ENCODE measurements around the gene SLC6A4.

The SLC6A4 gene

DNA sequence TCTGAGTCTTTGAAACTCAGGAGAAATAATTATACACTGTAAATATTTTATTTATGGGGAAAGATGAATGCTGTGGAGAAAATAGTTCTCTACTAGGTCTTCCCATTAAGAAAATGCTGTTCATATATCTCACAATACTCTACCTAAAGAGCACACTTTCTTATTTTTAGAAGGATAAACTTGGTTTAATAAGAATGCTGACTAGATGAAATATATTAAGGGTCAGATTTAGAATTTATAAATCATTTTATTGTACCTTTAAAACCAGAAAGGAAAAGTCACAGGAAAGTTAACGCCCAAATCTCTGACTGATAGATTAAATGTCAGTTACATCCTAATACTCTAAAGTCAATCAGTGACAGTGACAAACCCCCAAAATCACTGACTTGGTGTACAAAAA is 48.7 kb downstream of the SLC6A4 start:
- no peak overlapping the region for H3K18ac ChIP-seq (ENCODE audit: low read length)
- H3K4ac ChIP-seq (ENCODE audit: low read depth, low read length) = no peak overlapping the region
- H3K4me2 ChIP-seq (ENCODE audit: low read length) = no peak overlapping the region
- H3K27ac ChIP-seq (ENCODE audit: low read depth, low read length) = no peak overlapping the region
- no peaks in the 10 kb centered on the region for H3K27me3 ChIP-seq (ENCODE audit: insufficient read depth, low read length, poor library complexity)
- H4K8ac ChIP-seq (ENCODE audit: low read depth, low read length) = no peak overlapping the region
- DNase-seq = no peak
- no peak overlapping the region for H3K4me3 ChIP-seq (ENCODE audit: low read length)
- no peak overlapping the region for H3K56ac ChIP-seq (ENCODE audit: low read length)
- no peaks in the 10 kb centered on the region for H3K4me1 ChIP-seq (ENCODE audit: control insufficient read depth, low read depth, low read length)
- peaks cover 3% of the 10 kb centered on the region for H3K36me3 ChIP-seq (ENCODE audit: control insufficient read depth, insufficient read depth, low read length)
- no peak overlapping the region for H2AK5ac ChIP-seq (ENCODE audit: low read length)
- no peaks in the 10 kb centered on the region for H3K79me2 ChIP-seq (ENCODE audit: control insufficient read depth, insufficient read depth, low read length)
- no peak overlapping the region for H2BK120ac ChIP-seq (ENCODE audit: low read depth, low read length)
- no peak overlapping the region for H2BK5ac ChIP-seq (ENCODE audit: low read length)
- H3K9ac ChIP-seq (ENCODE audit: low read length) = no peak overlapping the region
- WGBS (ENCODE audit: extremely low coverage, insufficient coverage, low lambda C conversion rate) = no CpG with 5 or more reads among the region's 1 CpG
- no peak overlapping the region for H3K23ac ChIP-seq (ENCODE audit: low read length)
- no peak overlapping the region for H4K5ac ChIP-seq (ENCODE audit: low read length)
- H2BK15ac ChIP-seq (replicated peaks; ENCODE audit: low read depth) = no peak overlapping the region
- no peaks in the 10 kb centered on the region for H3K79me1 ChIP-seq (ENCODE audit: low read length)

DNA sequence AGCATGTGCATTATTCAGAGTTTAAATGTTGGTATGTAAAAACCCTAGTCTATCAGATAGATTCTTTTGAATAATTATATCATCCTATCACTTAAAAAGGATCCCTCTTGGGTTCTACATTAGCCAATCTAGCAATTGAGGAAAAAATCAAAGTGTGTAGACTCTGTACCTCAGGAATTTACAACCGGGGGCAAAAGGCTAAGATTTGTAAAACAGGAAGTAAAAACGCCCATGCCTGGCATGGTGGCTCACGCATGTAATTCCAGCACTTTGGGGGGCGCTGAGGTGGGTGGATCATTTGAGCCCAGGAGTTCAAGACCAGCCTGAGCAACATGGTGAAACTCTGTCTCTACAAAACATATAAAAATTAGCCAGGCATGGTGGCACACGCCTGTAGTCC is 58.6 kb downstream of the SLC6A4 start:
- Histone ChIP-seq H2BK15ac (replicated peaks; ENCODE audit: low read depth) (no peak overlapping the region), H3K23ac (ENCODE audit: low read length) (no peak overlapping the region), H3K4me3 (ENCODE audit: low read length) (no peak overlapping the region), H2AK5ac (ENCODE audit: low read length) (no peak overlapping the region), H3K36me3 (ENCODE audit: control insufficient read depth, insufficient read depth, low read length) (no peaks in the 10 kb centered on the region), H3K9ac (ENCODE audit: low read length) (no peak overlapping the region), H3K56ac (ENCODE audit: low read length) (no peak overlapping the region), H4K8ac (ENCODE audit: low read depth, low read length) (no peak overlapping the region), H3K27ac (ENCODE audit: low read depth, low read length) (no peak overlapping the region), H2BK120ac (ENCODE audit: low read depth, low read length) (no peak overlapping the region), H3K4me2 (ENCODE audit: low read length) (no peak overlapping the region), H4K5ac (ENCODE audit: low read length) (no peak overlapping the region), H3K27me3 (ENCODE audit: insufficient read depth, low read length, poor library complexity) (no peaks in the 10 kb centered on the region), H2BK5ac (ENCODE audit: low read length) (no peak overlapping the region), H3K79me1 (ENCODE audit: low read length) (no peaks in the 10 kb centered on the region), H3K4me1 (ENCODE audit: control insufficient read depth, low read depth, low read length) (no peaks in the 10 kb centered on the region), H3K79me2 (ENCODE audit: control insufficient read depth, insufficient read depth, low read length) (no peaks in the 10 kb centered on the region), H3K4ac (ENCODE audit: low read depth, low read length) (no peak overlapping the region), H3K18ac (ENCODE audit: low read length) (no peak overlapping the region)
- no CpG with 5 or more reads among the region's 5 CpGs for WGBS (ENCODE audit: extremely low coverage, insufficient coverage, low lambda C conversion rate)
- no peak for DNase-seq

DNA sequence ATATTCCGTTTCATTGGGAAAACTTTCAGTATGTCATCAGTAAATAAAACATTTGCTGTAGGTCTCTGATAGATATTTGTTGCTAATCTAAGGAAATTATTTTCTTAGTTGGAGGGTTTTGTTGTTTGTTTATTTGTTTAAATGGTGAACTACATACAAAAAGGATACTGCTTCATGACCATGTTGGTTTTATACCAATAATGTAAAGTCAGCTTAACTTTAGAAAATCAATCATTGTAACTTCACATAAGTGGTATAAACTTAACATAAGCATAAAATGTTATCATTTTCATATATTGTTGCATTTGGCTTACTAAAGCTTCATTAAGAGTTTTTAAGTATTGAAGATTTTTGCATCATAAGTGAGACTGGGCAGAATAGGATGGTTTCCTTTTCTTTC is 60.9 kb downstream of the SLC6A4 start:
- Histone ChIP-seq H4K8ac (ENCODE audit: low read depth, low read length) (no peak overlapping the region), H3K79me1 (ENCODE audit: low read length) (peaks cover 3% of the 10 kb centered on the region), H3K9ac (ENCODE audit: low read length) (no peak overlapping the region), H3K27ac (ENCODE audit: low read depth, low read length) (no peak overlapping the region), H2AK5ac (ENCODE audit: low read length) (no peak overlapping the region), H3K56ac (ENCODE audit: low read length) (no peak overlapping the region), H3K27me3 (ENCODE audit: insufficient read depth, low read length, poor library complexity) (no peaks in the 10 kb centered on the region), H3K23ac (ENCODE audit: low read length) (no peak overlapping the region), H3K4me1 (ENCODE audit: control insufficient read depth, low read depth, low read length) (no peaks in the 10 kb centered on the region), H3K4ac (ENCODE audit: low read depth, low read length) (no peak overlapping the region), H2BK5ac (ENCODE audit: low read length) (no peak overlapping the region), H3K79me2 (ENCODE audit: control insufficient read depth, insufficient read depth, low read length) (no peaks in the 10 kb centered on the region), H2BK120ac (ENCODE audit: low read depth, low read length) (no peak overlapping the region), H3K36me3 (ENCODE audit: control insufficient read depth, insufficient read depth, low read length) (no peaks in the 10 kb centered on the region), H2BK15ac (replicated peaks; ENCODE audit: low read depth) (no peak overlapping the region), H3K4me3 (ENCODE audit: low read length) (no peak overlapping the region), H3K18ac (ENCODE audit: low read length) (no peak overlapping the region), H4K5ac (ENCODE audit: low read length) (no peak overlapping the region), H3K4me2 (ENCODE audit: low read length) (no peak overlapping the region)
- WGBS (ENCODE audit: extremely low coverage, insufficient coverage, low lambda C conversion rate) = no CpG with 5 or more reads among the region's 1 CpG
- no peak for DNase-seq

DNA sequence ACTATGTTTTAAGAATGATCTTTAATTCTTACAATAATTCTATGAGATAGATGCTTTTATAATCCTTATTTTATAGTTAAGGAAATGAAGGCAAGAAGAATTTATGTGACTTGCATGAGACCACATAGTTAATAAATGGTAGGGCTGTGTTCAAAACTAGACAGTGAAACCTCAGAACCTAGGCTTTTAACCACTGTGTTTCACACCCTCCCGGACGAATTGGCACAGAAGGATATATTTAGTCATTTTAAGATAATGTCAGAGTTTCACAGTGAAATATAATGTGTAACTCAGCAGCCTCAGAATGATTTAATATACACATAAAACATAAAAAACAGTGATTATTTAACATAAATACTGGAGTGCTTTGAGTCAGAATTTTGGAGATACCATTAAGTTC is 61.8 kb downstream of the SLC6A4 start:
- no peak overlapping the region for H4K8ac ChIP-seq (ENCODE audit: low read depth, low read length)
- no peak overlapping the region for H3K23ac ChIP-seq (ENCODE audit: low read length)
- no peaks in the 10 kb centered on the region for H3K36me3 ChIP-seq (ENCODE audit: control insufficient read depth, insufficient read depth, low read length)
- no peak overlapping the region for H2BK15ac ChIP-seq (replicated peaks; ENCODE audit: low read depth)
- no peaks in the 10 kb centered on the region for H3K27me3 ChIP-seq (ENCODE audit: insufficient read depth, low read length, poor library complexity)
- no CpG with 5 or more reads among the region's 2 CpGs for WGBS (ENCODE audit: extremely low coverage, insufficient coverage, low lambda C conversion rate)
- no peak for DNase-seq
- no peak overlapping the region for H3K4ac ChIP-seq (ENCODE audit: low read depth, low read length)
- H4K5ac ChIP-seq (ENCODE audit: low read length) = no peak overlapping the region
- no peak overlapping the region for H3K56ac ChIP-seq (ENCODE audit: low read length)
- H3K4me2 ChIP-seq (ENCODE audit: low read length) = no peak overlapping the region
- H3K27ac ChIP-seq (ENCODE audit: low read depth, low read length) = no peak overlapping the region
- no peak overlapping the region for H2BK120ac ChIP-seq (ENCODE audit: low read depth, low read length)
- no peak overlapping the region for H3K18ac ChIP-seq (ENCODE audit: low read length)
- no peak overlapping the region for H2AK5ac ChIP-seq (ENCODE audit: low read length)
- H3K79me1 ChIP-seq (ENCODE audit: low read length) = peaks cover 3% of the 10 kb centered on the region
- H3K79me2 ChIP-seq (ENCODE audit: control insufficient read depth, insufficient read depth, low read length) = no peaks in the 10 kb centered on the region
- H3K4me1 ChIP-seq (ENCODE audit: control insufficient read depth, low read depth, low read length) = no peaks in the 10 kb centered on the region
- H2BK5ac ChIP-seq (ENCODE audit: low read length) = no peak overlapping the region
- H3K9ac ChIP-seq (ENCODE audit: low read length) = no peak overlapping the region
- H3K4me3 ChIP-seq (ENCODE audit: low read length) = no peak overlapping the region

DNA sequence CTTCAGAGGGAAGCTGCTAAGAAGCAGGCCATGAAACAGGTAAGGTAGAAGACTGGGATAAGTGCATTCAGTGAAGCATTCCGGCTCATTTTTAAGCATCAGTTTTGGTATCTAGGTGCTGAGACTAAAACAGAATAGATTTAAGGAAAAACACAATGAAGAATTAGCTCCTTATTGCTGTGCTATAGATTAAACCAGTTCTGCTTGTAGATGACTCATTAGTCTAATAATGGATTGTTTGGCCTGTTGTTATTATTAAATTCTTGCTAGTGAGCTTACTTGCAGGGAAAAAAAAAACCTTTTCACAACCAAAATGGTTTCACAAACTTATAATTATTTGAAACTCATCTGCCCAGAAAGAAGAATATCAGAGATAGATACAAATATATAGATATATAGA is 62.9 kb downstream of the SLC6A4 start:
- Histone ChIP-seq H2BK15ac (replicated peaks; ENCODE audit: low read depth) (no peak overlapping the region), H3K18ac (ENCODE audit: low read length) (no peak overlapping the region), H3K36me3 (ENCODE audit: control insufficient read depth, insufficient read depth, low read length) (no peaks in the 10 kb centered on the region)

DNA sequence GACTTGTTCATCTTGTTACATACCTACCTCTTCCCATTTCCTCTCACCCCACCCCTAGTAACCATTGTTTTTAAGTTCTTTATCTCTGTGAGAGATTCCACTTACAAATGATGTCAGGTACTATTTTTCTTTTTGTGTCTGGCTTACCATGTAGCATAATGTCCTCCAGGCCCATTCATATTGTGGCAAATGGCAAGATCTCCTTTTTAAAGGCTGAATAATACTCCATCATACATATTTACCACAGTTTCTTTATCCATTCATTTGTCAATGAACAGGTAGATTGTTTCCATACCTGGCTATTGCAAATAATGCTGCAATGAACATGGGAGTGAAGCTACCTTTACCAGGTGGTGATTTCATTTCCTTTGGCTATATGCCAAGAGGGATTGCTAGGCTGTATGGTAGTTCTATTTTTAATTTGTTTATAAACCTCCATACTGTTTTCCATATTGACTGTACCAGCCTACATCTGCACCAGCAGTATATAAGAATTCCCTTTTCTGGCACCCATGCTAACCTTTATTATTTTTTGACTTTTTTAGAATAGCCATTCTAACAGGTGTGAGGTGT is 65.0 kb downstream of the SLC6A4 start:
- Histone ChIP-seq H3K18ac (ENCODE audit: low read length) (no peak overlapping the region), H3K56ac (ENCODE audit: low read length) (no peak overlapping the region), H4K5ac (ENCODE audit: low read length) (no peak overlapping the region), H2AK5ac (ENCODE audit: low read length) (no peak overlapping the region), H2BK5ac (ENCODE audit: low read length) (no peak overlapping the region), H3K23ac (ENCODE audit: low read length) (no peak overlapping the region), H4K8ac (ENCODE audit: low read depth, low read length) (no peak overlapping the region), H3K27ac (ENCODE audit: low read depth, low read length) (no peak overlapping the region), H2BK120ac (ENCODE audit: low read depth, low read length) (no peak overlapping the region), H3K79me1 (ENCODE audit: low read length) (peaks cover 3% of the 10 kb centered on the region), H3K79me2 (ENCODE audit: control insufficient read depth, insufficient read depth, low read length) (no peaks in the 10 kb centered on the region), H3K27me3 (ENCODE audit: insufficient read depth, low read length, poor library complexity) (no peaks in the 10 kb centered on the region), H3K4me1 (ENCODE audit: control insufficient read depth, low read depth, low read length) (no peaks in the 10 kb centered on the region), H3K4me3 (ENCODE audit: low read length) (no peak overlapping the region), H3K36me3 (ENCODE audit: control insufficient read depth, insufficient read depth, low read length) (no peaks in the 10 kb centered on the region), H3K4me2 (ENCODE audit: low read length) (no peak overlapping the region), H2BK15ac (replicated peaks; ENCODE audit: low read depth) (no peak overlapping the region), H3K4ac (ENCODE audit: low read depth, low read length) (no peak overlapping the region), H3K9ac (ENCODE audit: low read length) (no peak overlapping the region)
- DNase-seq = peak; percentile 21

More for the DNA sequence above, 62.9 kb downstream of the SLC6A4 start:
- Histone ChIP-seq H4K5ac (ENCODE audit: low read length) (no peak overlapping the region), H3K23ac (ENCODE audit: low read length) (no peak overlapping the region), H3K4ac (ENCODE audit: low read depth, low read length) (no peak overlapping the region), H3K9ac (ENCODE audit: low read length) (no peak overlapping the region), H2AK5ac (ENCODE audit: low read length) (no peak overlapping the region), H4K8ac (ENCODE audit: low read depth, low read length) (no peak overlapping the region), H2BK120ac (ENCODE audit: low read depth, low read length) (no peak overlapping the region), H3K79me2 (ENCODE audit: control insufficient read depth, insufficient read depth, low read length) (no peaks in the 10 kb centered on the region), H3K27ac (ENCODE audit: low read depth, low read length) (no peak overlapping the region), H2BK5ac (ENCODE audit: low read length) (no peak overlapping the region), H3K4me1 (ENCODE audit: control insufficient read depth, low read depth, low read length) (no peaks in the 10 kb centered on the region), H3K27me3 (ENCODE audit: insufficient read depth, low read length, poor library complexity) (no peaks in the 10 kb centered on the region), H3K56ac (ENCODE audit: low read length) (no peak overlapping the region), H3K4me2 (ENCODE audit: low read length) (no peak overlapping the region), H3K4me3 (ENCODE audit: low read length) (no peak overlapping the region), H3K79me1 (ENCODE audit: low read length) (peaks cover 3% of the 10 kb centered on the region)
- whole genome bisulfite sequencing (ENCODE audit: extremely low coverage, insufficient coverage, low lambda C conversion rate) = no CpG with 5 or more reads among the region's 1 CpG
- DNase-seq = no peak

Data from mesendoderm (in vitro differentiated cells).